Activated CD4-positive, alpha-beta T cell treated with anti-CD3 and anti-CD28 coated beads for 36 hours (primary cell): ENCODE measurements around the gene ADGRG1. TPM values are rescaled to one million over a fixed set of nuclear protein-coding genes. Genes with fewer than 3 reads are reported as not detected.

Source experiments
- ATAC-seq: fragments of 200-7000 bp; cut with Tn5 transposase; one replicate; pipeline ENCODE4 v1.10.0; 2021; ENCODE audit warnings: mild to moderate bottlenecking, moderate library complexity
- CTCF ChIA-PET: fragments of 350-600 bp; sonication (Branson Sonifier 250); formaldehyde crosslinking; loops from one replicate; lab custom pipeline; 2021; ENCODE audit warnings: antibody characterized with exemption; lab: Charles Lee
- POLR2A ChIA-PET: fragments of 350-600 bp; sonication (Branson Sonifier 250); formaldehyde crosslinking; loops from one replicate; lab custom pipeline; 2021; ENCODE audit warnings: antibody characterized with exemption, inconsistent platforms; lab: Charles Lee
- DNase-seq: peaks from one replicate; pipeline ENCODE4 v3.0.0-alpha.2; 2020
- H3K27ac Mint-ChIP-seq: one replicate; pipeline ENCODE4 v1.8.0; 2021; ENCODE audit warnings: mixed read lengths
- H3K27me3 Mint-ChIP-seq: one replicate; pipeline ENCODE4 v1.8.0; 2021; ENCODE audit warnings: mixed read lengths
- H3K36me3 Mint-ChIP-seq: one replicate; pipeline ENCODE4 v1.8.0; 2021; ENCODE audit warnings: low read depth, mixed read lengths
- H3K4me1 Mint-ChIP-seq: one replicate; pipeline ENCODE4 v1.8.0; 2021; ENCODE audit warnings: mixed read lengths
- H3K4me3 Mint-ChIP-seq: one replicate; pipeline ENCODE4 v1.8.0; 2021; ENCODE audit warnings: mild to moderate bottlenecking, moderate library complexity, mixed read lengths
- H3K9me3 Mint-ChIP-seq: one replicate; pipeline ENCODE4 v1.8.0; 2021; ENCODE audit warnings: low read depth, mixed read lengths
- intact Hi-C, 2 experiments: fragments of 100-400 bp; cut with DNase I in 1 of 2; cut with micrococcal nuclease in 1 of 2; formaldehyde crosslinking; loops; one replicate each; pipeline versions ENCODE4 v1.14.2 to v1.15.1; 2022 to 2024; cut with DNase I, micrococcal nuclease
- total RNA-seq, 2 experiments: library from RNA; stranded (reverse); gene quantifications; one replicate each; pipeline ENCODE4 v1.2.3, GENCODE V29; 2021

Gene ADGRG1
- total RNA-seq, 2 experiments from 2014 or later, result 6.3 to 6.8 TPM

DNA sequence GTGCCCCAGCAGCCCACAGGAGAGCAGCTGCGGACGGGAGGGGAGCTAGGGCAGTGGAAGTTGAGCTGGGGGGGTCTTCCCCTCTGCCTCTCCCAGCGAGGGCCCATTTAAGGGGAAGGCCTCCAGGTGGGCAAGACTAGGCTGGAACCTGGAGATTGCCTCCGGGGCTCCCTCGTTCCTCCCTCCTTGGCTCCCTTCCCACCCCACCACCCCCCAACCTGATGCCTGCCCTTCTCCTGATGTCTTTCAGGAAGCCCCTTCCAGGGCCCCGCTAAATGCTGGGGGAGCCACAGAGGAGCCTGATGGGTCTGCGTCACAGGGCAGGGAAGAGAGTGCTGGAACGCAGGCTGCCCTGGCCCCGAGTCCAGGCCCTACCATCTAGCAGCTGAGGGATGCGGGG is 16.7 kb downstream of the ADGRG1 start:
- intact Hi-C loops, result loop anchor here in 1 of 2 experiments (2.0 to 5.0 kb wide), 2 partner anchors 20 to 77 kb away; no protein-coding TSS in a partner anchor
- CTCF ChIA-PET, result interaction anchor here (0.7 to 6.5 kb wide), 5 partner anchors 12 to 76 kb away, joined by 3 to 121 read pairs (median 52); no protein-coding TSS in a partner anchor

DNA sequence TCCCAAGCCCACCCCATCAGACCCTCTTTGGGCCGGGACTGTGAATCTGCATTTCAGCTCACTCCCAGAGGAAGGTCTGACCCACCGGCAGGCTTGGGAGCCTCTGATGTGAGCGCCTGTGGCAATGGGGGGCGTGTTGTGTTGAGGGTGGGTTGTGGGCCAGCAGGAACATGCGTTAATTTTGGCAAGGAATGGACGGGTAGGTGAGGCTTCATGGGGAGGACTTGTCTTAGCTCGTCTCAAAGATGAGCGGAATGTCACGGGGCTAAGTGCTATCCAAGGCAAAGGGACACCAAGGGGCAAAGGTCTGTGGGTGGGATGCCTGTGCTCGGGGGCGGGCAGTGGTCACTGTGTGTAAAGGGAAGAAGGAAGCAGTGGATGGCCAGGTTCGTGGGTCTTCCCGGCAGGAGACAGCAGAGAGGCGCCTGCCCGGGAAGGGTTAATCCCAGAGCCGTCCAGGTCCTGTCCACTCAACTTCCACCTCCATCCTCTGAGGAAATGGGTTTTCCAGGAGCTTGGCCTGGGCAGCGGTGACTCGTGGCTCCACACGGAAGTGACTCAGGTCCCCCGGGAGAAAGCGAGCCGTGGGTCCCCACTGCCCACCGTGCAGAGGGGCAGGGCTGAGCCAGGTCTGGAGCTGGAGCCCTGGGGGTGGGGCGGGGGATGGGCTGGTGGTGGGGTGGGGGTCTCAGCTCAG is 17.4 kb downstream of the ADGRG1 start:
- Mint-ChIP-seq H3K27me3 (no peaks in the 10 kb centered on the region), H3K27ac (no peak overlapping the region)

More for the DNA sequence above, 16.7 kb downstream of the ADGRG1 start:
- Mint-ChIP-seq H3K4me3 (no peak overlapping the region), H3K27ac (no peak overlapping the region), H3K36me3 (no peaks in the 10 kb centered on the region), H3K4me1 (peaks cover 12% of the 10 kb centered on the region), H3K9me3 (no peaks in the 10 kb centered on the region), H3K27me3 (peaks cover 2% of the 10 kb centered on the region)
- no peak for DNase-seq
- no peak for ATAC-seq
- POLR2A ChIA-PET, result no interaction called here

DNA sequence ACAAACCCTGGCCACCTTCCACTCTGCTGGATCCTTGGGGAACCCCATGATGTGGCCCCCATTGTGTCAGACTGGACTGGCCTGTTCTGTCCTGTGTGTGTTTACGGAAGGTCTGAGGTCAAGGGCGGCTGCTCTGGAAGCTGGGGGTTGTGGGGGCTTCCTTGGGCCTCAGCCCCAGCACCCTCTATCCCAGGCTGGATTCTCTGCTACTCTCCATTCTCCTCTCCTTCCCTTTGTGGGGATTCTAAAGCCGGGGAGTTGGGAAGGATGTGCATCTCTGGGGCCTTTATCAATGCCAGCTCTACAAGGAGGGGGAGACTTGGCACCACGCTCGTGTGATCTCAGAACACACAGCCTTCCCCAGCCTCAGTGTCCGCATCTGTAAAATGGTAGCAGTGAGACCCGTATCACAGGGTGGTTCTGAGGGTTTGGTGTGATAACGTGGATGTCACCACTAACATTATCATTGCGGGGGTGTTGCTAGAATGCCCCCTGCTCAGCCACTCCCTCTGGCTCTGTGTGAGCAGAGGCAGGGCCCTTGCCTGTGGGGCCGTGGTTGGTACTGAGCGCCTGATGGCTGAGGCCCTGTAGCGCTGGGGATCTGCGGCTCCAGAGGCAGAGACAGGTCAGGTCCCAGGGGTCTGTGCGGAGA is 18.1 kb downstream of the ADGRG1 start:
- ChIA-PET POLR2A (interaction anchor here (1.0 kb wide), 1 partner anchor 37 kb away, joined by 3 read pairs; no protein-coding TSS in a partner anchor), CTCF (interaction anchor here (0.6 to 6.5 kb wide), 9 partner anchors 9 to 70 kb away, joined by 3 to 121 read pairs (median 24); no protein-coding TSS in a partner anchor)
- peaks cover 13% of the 10 kb centered on the region for H3K4me1 Mint-ChIP-seq
- no peak overlapping the region for H3K27ac Mint-ChIP-seq
- no peaks in the 10 kb centered on the region for H3K9me3 Mint-ChIP-seq
- intact Hi-C loops, result loop anchor here in 1 of 2 experiments (5.0 kb wide), 1 partner anchor 76 kb away; no protein-coding TSS in a partner anchor
- H3K36me3 Mint-ChIP-seq, result no peaks in the 10 kb centered on the region
- H3K27me3 Mint-ChIP-seq, result no peaks in the 10 kb centered on the region
- no peak overlapping the region for H3K4me3 Mint-ChIP-seq
- no peak for DNase-seq
- ATAC-seq, result no peak

More for the DNA sequence above, 17.4 kb downstream of the ADGRG1 start:
- peaks cover 12% of the 10 kb centered on the region for H3K4me1 Mint-ChIP-seq
- no peak overlapping the region for H3K4me3 Mint-ChIP-seq
- intact Hi-C loops, result loop anchor here in 1 of 2 experiments (2.0 to 5.0 kb wide), 2 partner anchors 19 to 76 kb away; no protein-coding TSS in a partner anchor
- POLR2A ChIA-PET, result no interaction called here
- DNase-seq (no peak), ATAC-seq (no peak)
- no peaks in the 10 kb centered on the region for H3K9me3 Mint-ChIP-seq
- H3K36me3 Mint-ChIP-seq, result no peaks in the 10 kb centered on the region
- CTCF ChIA-PET, result interaction anchor here (0.6 to 6.5 kb wide), 8 partner anchors 9 to 75 kb away, joined by 3 to 121 read pairs (median 19); no protein-coding TSS in a partner anchor

DNA sequence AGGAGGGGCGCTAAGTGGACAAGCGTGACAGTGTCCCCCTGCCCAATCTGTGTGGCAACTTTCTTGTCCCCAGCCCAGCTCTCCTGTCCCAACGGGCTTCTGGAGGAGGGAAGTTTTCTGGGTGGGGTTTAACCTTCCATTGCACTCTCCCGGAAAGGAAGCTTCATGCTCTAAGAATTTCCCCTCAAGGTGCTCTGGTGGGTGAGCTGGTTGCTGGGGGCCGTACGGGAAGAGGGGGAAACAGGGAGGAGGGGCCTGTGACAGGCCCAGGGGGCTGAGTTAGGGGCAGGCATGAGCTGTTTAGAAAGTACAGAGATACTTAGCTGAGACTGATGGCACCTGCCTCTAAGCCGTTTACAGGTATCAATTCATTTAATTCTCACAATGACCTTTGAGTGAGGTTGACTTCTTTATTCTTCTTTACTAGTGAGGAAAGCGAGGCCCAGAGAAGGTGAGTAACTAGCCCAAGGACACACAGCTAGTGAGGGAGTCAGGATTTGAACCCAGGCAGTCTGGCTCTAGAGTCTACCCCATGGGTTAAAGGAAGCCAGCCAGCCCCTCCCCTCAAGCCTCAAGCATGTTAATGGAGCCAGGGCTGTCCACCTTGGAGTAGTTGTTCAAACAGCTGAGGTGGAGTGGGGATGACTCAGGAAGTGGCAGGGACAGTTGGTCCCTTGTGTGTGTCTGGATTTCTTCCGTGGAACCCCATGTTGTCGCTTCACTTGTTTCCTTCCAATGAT is 18.9 kb downstream of the ADGRG1 start:
- ChIA-PET POLR2A (interaction anchor here (1.0 kb wide), 1 partner anchor 38 kb away, joined by 3 read pairs; no protein-coding TSS in a partner anchor), CTCF (interaction anchor here (0.7 to 6.5 kb wide), 12 partner anchors 10 to 269 kb away, joined by 3 to 121 read pairs (median 16); partner anchors contain the start of gene ADGRG5)
- DNase-seq (no peak), ATAC-seq (no peak)
- no peaks in the 10 kb centered on the region for H3K27me3 Mint-ChIP-seq
- H3K4me1 Mint-ChIP-seq, result peaks cover 19% of the 10 kb centered on the region
- no peaks in the 10 kb centered on the region for H3K36me3 Mint-ChIP-seq
- H3K9me3 Mint-ChIP-seq, result no peaks in the 10 kb centered on the region
- H3K27ac Mint-ChIP-seq, result peak overlapping the region; percentile 27
- no peak overlapping the region for H3K4me3 Mint-ChIP-seq
- intact Hi-C loops, result loop anchor here in 1 of 2 experiments (5.0 kb wide), 1 partner anchor 75 kb away; no protein-coding TSS in a partner anchor

DNA sequence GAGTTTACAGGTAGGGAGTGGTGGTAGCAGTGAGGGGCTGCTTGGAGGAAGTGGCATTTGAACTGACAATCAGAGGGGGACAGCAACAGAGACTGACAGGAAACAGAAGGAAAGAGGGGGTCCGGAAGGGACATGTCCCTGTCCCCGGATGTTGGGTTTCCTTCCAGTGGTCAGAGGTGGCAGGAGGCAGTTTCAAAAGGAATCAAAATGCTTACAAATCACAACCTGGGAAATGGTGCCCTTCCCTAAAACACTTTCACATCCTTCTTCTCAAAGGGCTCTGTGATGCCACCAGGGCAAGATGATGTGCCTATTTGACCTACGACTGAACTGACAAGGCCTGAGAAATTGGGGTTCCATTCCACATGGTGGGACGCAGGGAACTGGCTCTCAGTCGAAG is 19.7 kb downstream of the ADGRG1 start:
- Mint-ChIP-seq H3K27ac (peak overlapping the region; percentile 27), H3K9me3 (no peaks in the 10 kb centered on the region), H3K36me3 (no peaks in the 10 kb centered on the region), H3K4me3 (no peak overlapping the region), H3K27me3 (no peaks in the 10 kb centered on the region), H3K4me1 (peaks cover 19% of the 10 kb centered on the region)
- CTCF ChIA-PET, result interaction anchor here (0.6 to 6.5 kb wide), 17 partner anchors 11 to 355 kb away, joined by 3 to 121 read pairs (median 6); partner anchors contain the start of gene ADGRG5
- intact Hi-C loops, result loop anchor here (2.0 to 5.0 kb wide), 2 partner anchors 47 to 74 kb away; no protein-coding TSS in a partner anchor
- ATAC-seq, result no peak
- POLR2A ChIA-PET, result no interaction called here
- DNase-seq, result no peak

DNA sequence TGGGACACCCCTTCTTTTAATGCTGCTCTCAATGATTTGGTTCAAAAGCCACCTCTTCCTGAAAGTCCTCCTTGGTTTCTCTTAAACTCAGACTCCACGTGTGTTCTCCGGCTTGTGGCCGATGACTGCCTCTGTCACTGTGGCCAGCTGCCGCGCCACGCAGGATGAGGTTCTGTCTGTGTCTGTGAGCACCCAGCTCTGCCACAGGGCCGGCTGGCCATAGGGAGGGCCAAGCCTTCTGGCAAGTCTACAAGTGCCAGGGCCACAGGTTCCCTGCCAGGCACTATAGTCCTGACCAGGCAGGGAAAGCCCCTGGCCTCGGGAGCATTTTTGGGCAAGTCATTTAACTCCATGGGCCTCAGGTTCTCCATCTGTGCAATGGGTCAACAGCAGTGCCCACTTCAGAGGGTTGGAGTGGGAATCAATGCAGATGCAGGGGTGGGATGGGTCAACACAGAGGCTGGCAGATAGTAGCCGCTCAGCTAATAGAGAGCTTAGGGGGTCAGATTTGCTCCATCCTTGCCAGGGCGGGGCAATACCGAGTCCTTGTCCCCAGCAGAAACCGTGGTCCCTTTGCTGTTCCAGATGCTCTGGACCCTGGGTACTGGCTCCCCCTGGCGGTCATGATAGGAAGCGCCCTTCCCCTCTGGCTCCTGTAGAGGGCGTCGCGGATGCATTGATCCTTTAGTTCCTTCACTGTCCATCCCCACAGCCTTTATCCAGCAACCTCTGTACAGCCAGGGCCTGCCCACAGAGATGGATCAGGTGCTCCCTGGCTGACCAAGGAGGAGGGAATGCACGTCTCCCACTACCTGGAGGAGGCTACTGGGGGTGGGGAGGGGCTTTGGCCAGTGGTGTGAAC is 20.4 kb downstream of the ADGRG1 start:
- H3K36me3 Mint-ChIP-seq, result no peaks in the 10 kb centered on the region
- no peaks in the 10 kb centered on the region for H3K9me3 Mint-ChIP-seq
- H3K27me3 Mint-ChIP-seq, result no peaks in the 10 kb centered on the region
- ChIA-PET CTCF (interaction anchor here (0.6 to 6.5 kb wide), 19 partner anchors 12 to 354 kb away, joined by 3 to 121 read pairs (median 4); no protein-coding TSS in a partner anchor), POLR2A (no interaction called here)
- intact Hi-C loops, result loop anchor here (1.0 to 5.0 kb wide), 7 partner anchors 38 to 73 kb away; no protein-coding TSS in a partner anchor
- peaks cover 19% of the 10 kb centered on the region for H3K4me1 Mint-ChIP-seq
- no peak overlapping the region for H3K4me3 Mint-ChIP-seq
- H3K27ac Mint-ChIP-seq, result peak overlapping the region; percentile 33
- ATAC-seq (peak; percentile 90), DNase-seq (peak; percentile 92)

DNA sequence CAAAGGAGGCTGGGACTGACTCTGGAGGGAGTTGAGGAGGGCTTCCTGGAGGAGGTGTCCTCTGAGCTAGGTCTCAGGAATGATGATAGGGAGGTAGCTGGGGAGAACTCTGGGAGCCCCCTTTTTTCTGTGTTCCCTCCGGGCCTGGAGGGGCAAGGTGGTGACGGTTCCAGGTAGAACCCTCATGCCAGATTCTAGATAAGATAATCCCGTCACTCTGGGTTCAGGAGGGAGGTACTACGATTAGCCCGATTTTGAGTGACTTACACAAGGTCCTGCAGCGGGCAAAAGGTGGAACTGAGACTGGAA is 21.0 kb downstream of the ADGRG1 start:
- H3K9me3 Mint-ChIP-seq, result no peaks in the 10 kb centered on the region
- CTCF ChIA-PET, result interaction anchor here (0.6 to 6.5 kb wide), 9 partner anchors 29 to 201 kb away, joined by 3 to 121 read pairs (median 18); no protein-coding TSS in a partner anchor

DNA sequence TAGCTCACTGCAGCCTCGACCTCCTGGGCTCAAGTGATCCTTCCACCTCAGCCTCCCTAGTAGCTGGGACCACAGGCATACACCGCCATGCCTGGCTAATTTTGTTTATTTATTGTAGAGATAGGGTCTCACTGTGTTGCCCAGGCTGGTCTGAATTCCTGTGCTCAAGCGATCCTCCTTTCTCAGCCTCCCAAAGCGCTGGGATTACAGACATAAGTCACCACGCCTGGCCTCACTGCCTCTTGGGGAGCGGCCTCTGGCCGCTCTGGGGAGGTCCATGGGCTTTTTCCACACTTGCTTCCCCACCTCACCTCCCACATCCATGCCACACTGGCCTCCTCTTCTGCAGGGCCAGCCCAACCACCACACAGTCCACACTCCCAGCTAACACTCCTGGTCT is 21.4 kb downstream of the ADGRG1 start:
- ChIA-PET CTCF (interaction anchor here (0.6 to 6.5 kb wide), 8 partner anchors 29 to 201 kb away, joined by 3 to 121 read pairs (median 28); no protein-coding TSS in a partner anchor), POLR2A (interaction anchor here (0.6 kb wide), 1 partner anchor 87 kb away, joined by 3 read pairs; no protein-coding TSS in a partner anchor)
- Mint-ChIP-seq H3K9me3 (no peaks in the 10 kb centered on the region), H3K36me3 (no peaks in the 10 kb centered on the region), H3K27me3 (no peaks in the 10 kb centered on the region), H3K4me1 (peaks cover 19% of the 10 kb centered on the region), H3K4me3 (no peak overlapping the region), H3K27ac (no peak overlapping the region)
- DNase-seq, result no peak
- no peak for ATAC-seq
- intact Hi-C loops, result loop anchor here (1.0 to 5.0 kb wide), 7 partner anchors 39 to 74 kb away; no protein-coding TSS in a partner anchor

More for the DNA sequence above, 21.0 kb downstream of the ADGRG1 start:
- Mint-ChIP-seq H3K36me3 (no peaks in the 10 kb centered on the region), H3K4me1 (peaks cover 19% of the 10 kb centered on the region), H3K27me3 (no peaks in the 10 kb centered on the region), H3K27ac (no peak overlapping the region), H3K4me3 (no peak overlapping the region)
- DNase-seq (no peak), ATAC-seq (no peak)
- intact Hi-C loops, result loop anchor here (1.0 to 5.0 kb wide), 7 partner anchors 38 to 73 kb away; no protein-coding TSS in a partner anchor
- POLR2A ChIA-PET, result no interaction called here

DNA sequence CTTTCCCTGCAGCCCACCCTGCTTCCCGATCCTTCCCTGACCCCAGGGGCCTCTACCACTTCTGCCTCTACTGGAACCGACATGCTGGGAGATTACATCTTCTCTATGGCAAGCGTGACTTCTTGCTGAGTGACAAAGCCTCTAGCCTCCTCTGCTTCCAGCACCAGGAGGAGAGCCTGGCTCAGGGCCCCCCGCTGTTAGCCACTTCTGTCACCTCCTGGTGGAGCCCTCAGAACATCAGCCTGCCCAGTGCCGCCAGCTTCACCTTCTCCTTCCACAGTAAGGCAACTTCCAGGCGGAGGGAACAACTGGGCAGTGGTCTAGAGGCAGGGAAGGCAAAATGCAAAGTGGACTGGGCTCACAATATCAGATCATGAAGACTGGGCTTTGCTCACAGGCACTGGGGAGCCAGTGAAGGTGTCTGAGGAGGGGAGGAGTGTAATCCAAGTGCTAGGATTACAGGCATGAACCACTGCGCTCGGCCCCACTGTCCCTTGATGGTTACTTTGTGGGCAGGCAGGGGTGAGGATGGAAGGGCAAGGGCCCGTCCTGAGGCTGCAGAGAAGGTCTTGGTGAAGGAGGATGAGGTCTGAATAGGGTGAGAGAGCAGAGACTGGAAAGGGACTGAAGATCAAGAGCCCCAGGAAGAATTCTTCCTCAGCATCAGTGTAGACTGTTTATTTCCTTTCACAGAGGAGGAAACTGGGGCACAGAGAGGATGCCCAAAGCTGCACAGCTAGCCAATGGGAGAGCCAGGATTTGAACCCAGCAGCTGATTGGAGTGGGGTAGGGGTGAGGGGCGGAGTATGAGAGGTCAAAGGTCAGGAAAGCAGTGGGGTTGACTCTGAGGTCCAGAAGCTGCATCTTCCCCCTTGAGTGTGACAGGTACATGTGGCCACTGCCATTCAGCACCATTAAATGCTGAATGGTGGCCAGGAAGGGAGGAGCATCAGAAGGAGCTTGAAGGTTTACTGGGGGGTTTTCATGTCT is 23.2 kb downstream of the ADGRG1 start:
- Mint-ChIP-seq H3K27ac (no peak overlapping the region), H3K36me3 (no peaks in the 10 kb centered on the region), H3K4me1 (peaks cover 19% of the 10 kb centered on the region), H3K27me3 (no peaks in the 10 kb centered on the region), H3K9me3 (no peaks in the 10 kb centered on the region), H3K4me3 (no peak overlapping the region)
- ATAC-seq (no peak), DNase-seq (peak; percentile 32)
- ChIA-PET POLR2A (no interaction called here), CTCF (interaction anchor here (0.7 to 6.5 kb wide), 4 partner anchors 72 to 111 kb away, joined by 3 to 121 read pairs (median 9); no protein-coding TSS in a partner anchor)
- intact Hi-C loops, result no loop called here
